ENCODE results near the gene TMEM204. TPM values are rescaled to one million over a fixed set of nuclear protein-coding genes. Genes with fewer than 3 reads are reported as not detected.

The TMEM204 gene
- total RNA-seq, 4 donors from 2014 or later = 14.7 to 27.7 (median 22.1) TPM

DNA sequence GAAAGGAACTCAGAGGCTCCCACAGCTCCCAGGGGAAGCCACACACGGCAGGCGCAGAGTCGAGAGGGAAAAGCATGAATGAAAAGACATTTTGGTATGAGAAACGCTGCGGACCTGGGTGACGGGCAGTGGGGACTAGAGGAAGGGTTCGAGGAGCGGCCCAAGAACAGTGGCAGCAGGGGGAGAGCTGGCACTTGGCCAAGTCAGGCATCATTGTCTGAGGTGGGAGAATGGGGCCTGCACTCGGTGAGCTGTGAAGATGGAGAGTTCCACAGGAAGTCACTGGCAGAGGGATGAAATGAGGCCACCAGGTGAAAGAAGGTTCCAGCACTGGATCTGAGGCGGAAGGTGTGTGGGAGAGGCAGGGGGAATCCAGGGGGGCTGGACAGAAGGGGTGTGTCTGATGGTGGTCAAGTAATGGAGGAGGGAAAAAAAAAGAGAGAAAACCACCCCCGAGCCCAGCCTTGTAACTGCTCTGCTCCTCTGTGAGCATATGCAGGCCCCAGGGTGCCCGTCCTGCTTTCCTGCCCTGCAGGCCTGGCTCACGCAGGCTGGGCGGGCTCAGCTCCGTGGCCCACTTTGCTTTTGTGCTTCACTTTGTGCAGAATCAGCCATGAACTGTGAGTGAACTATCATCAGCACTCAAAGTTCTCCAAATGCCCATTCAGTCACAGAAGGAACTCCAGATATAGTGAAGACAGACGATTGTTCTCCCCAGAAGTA is 31.8 kb downstream of the TMEM204 start:
- intact Hi-C loops (cut with DNase I; ENCODE audit: low total_unique reads) = no loop called here
- H3K9me3 ChIP-seq = no peaks in the 10 kb centered on the region
- no peak overlapping the region for H3K4me3 ChIP-seq
- no peaks in the 10 kb centered on the region for H3K27me3 ChIP-seq
- H3K4me1 ChIP-seq = no peaks in the 10 kb centered on the region
- TF ChIP-seq, protein P1, sequence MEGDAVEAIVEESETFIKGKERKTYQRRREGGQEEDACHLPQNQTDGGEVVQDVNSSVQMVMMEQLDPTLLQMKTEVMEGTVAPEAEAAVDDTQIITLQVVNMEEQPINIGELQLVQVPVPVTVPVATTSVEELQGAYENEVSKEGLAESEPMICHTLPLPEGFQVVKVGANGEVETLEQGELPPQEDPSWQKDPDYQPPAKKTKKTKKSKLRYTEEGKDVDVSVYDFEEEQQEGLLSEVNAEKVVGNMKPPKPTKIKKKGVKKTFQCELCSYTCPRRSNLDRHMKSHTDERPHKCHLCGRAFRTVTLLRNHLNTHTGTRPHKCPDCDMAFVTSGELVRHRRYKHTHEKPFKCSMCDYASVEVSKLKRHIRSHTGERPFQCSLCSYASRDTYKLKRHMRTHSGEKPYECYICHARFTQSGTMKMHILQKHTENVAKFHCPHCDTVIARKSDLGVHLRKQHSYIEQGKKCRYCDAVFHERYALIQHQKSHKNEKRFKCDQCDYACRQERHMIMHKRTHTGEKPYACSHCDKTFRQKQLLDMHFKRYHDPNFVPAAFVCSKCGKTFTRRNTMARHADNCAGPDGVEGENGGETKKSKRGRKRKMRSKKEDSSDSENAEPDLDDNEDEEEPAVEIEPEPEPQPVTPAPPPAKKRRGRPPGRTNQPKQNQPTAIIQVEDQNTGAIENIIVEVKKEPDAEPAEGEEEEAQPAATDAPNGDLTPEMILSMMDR (IDR thresholded peaks at IDR 0.05 in 4 of 5, conservative IDR thresholded peaks at IDR 0.05 in 1 of 5) = no peak
- no peak for TF ChIP-seq POLR2A (IDR thresholded peaks at IDR 0.05)
- no peak overlapping the region for H3K27ac ChIP-seq
- DNase-seq (no peak), ATAC-seq (no peak)
- in situ Hi-C loops (cut with MboI; ENCODE audit: low sequenced_read_pairs in 4 of 4) = no loop called here
- peaks cover 0 to 18% of the 10 kb centered on the region in 2 donors for H3K36me3 ChIP-seq

- intact Hi-C loops (cut with DNase I; ENCODE audit: low total_unique reads) (no loop called here), in situ Hi-C loops (cut with MboI; ENCODE audit: low sequenced_read_pairs in 4 of 4) (no loop called here)
- Histone ChIP-seq H3K9me3 (no peaks in the 10 kb centered on the region), H3K27ac (no peak overlapping the region), H3K36me3 (no peaks in the 10 kb centered on the region), H3K4me1 (no peaks in the 10 kb centered on the region), H3K4me3 (no peak overlapping the region), H3K27me3 (no peaks in the 10 kb centered on the region)
- TF ChIP-seq, protein P1 (IDR thresholded peaks at IDR 0.05 in 4 of 5, conservative IDR thresholded peaks at IDR 0.05 in 1 of 5) = no peak
- no peak for TF ChIP-seq POLR2A (IDR thresholded peaks at IDR 0.05)
- DNase-seq (no peak), ATAC-seq (no peak)
These were observed 34.5 kb downstream of the TMEM204 start for GRCh38 chr16:1567988-1568387.

- intact Hi-C loops (cut with DNase I; ENCODE audit: low total_unique reads) = no loop called here
- H3K9me3 ChIP-seq = no peaks in the 10 kb centered on the region
- H3K4me1 ChIP-seq = no peaks in the 10 kb centered on the region
- in situ Hi-C loops (cut with MboI; ENCODE audit: low sequenced_read_pairs in 4 of 4) = no loop called here
- no peaks in the 10 kb centered on the region for H3K36me3 ChIP-seq
- no peak for ATAC-seq
- no peaks in the 10 kb centered on the region for H3K27me3 ChIP-seq
- TF ChIP-seq, protein P1 (IDR thresholded peaks at IDR 0.05 in 4 of 5, conservative IDR thresholded peaks at IDR 0.05 in 1 of 5) = no peak
- no peak for TF ChIP-seq POLR2A (IDR thresholded peaks at IDR 0.05)
- no peak overlapping the region for H3K4me3 ChIP-seq
- H3K27ac ChIP-seq = no peak overlapping the region
- DNase-seq = no peak
These were observed 37.7 kb downstream of the TMEM204 start for GRCh38 chr16:1571012-1571671.

DNA sequence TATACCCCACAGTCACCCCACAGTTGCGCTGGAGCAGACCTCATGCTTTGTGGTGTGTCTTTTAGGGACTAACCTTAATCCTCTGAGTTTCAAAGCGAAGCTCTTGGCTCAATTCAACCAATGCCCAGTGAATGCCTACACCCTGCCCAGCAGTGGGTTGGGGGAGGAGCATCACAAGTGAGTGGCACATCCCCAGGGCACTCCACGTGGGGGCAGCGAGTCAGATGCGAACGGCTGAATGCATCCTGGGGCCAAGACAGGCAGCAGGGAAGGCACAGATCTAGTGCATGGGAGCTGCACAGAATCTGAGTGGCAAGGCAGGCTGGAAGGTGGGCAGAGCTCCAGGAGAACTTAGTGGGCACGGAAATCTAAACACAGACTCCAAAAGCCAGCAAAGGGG is 39.2 kb downstream of the TMEM204 start:
- no peak for TF ChIP-seq POLR2A (IDR thresholded peaks at IDR 0.05)
- TF ChIP-seq, protein P1 (IDR thresholded peaks at IDR 0.05 in 4 of 5, conservative IDR thresholded peaks at IDR 0.05 in 1 of 5) = no peak
- H3K27ac ChIP-seq = no peak overlapping the region
- DNase-seq = no peak
- no peak for ATAC-seq
- in situ Hi-C loops (cut with MboI; ENCODE audit: low sequenced_read_pairs in 4 of 4) (no loop called here), intact Hi-C loops (cut with DNase I; ENCODE audit: low total_unique reads) (no loop called here)
- H3K9me3 ChIP-seq = no peaks in the 10 kb centered on the region
- no peaks in the 10 kb centered on the region for H3K4me1 ChIP-seq
- H3K4me3 ChIP-seq = no peak overlapping the region
- H3K36me3 ChIP-seq = no peaks in the 10 kb centered on the region
- no peaks in the 10 kb centered on the region for H3K27me3 ChIP-seq
